SK-N-SH treated with all-trans-retinoic acid at 6 μM for 48 hours (cell line): ENCODE results near the gene UBASH3B.
"Not testable (repeated sequence)": the region's sequence is repeated elsewhere in the genome, so short reads cannot be mapped to it uniquely, and the experiment has no call there.

Experiments used
- OSR1 ChIP-seq: fragments of 250-450 bp; sonication (Bioruptor Pico); IDR thresholded peaks from 2 replicates; pipeline ENCODE4 v1.8.0; 2022; ENCODE audit warnings: moderate library complexity, mild to moderate bottlenecking, inconsistent platforms
- RARB ChIP-seq: fragments of 250-450 bp; sonication (Bioruptor Pico); IDR thresholded peaks from 2 replicates; pipeline ENCODE4 v1.8.0; 2021; ENCODE audit warnings: mild to moderate bottlenecking, moderate library complexity
- ZFP30 ChIP-seq: fragments of 450-650 bp; formaldehyde crosslinking; IDR thresholded peaks from 2 replicates; pipeline ENCODE4 v1.5.0; 2022; ENCODE audit warnings: mild to moderate bottlenecking, moderate library complexity
- ZNF565 ChIP-seq: fragments of 450-650 bp; formaldehyde crosslinking; conservative IDR thresholded peaks from 2 replicates; pipeline ENCODE4 v1.5.0; 2020; ENCODE audit warnings: low read depth, mild to moderate bottlenecking, moderate library complexity
- TF ChIP-seq, protein P1 (sequence below): fragments of 250-450 bp; sonication (Bioruptor Pico); IDR thresholded peaks from 2 replicates; pipeline ENCODE4 v1.8.0; 2020; ENCODE audit warnings: mild to moderate bottlenecking, moderate library complexity, borderline replicate concordance
- TF ChIP-seq, protein P2 (sequence below): fragments of 250-450 bp; sonication (Bioruptor Pico); IDR thresholded peaks from 2 replicates; pipeline ENCODE4 v1.5.0; 2020; ENCODE audit warnings: mild to moderate bottlenecking, moderate library complexity

GRCh38 chr11:122832297-122832696 lies 176.8 kb downstream of the UBASH3B start:
- not testable (repeated sequence) for TF ChIP-seq ZNF565 (CRISPR knock-in tag); RARB; ZFP30 (CRISPR knock-in tag); OSR1 (CRISPR knock-in tag)
- TF ChIP-seq, protein P1, sequence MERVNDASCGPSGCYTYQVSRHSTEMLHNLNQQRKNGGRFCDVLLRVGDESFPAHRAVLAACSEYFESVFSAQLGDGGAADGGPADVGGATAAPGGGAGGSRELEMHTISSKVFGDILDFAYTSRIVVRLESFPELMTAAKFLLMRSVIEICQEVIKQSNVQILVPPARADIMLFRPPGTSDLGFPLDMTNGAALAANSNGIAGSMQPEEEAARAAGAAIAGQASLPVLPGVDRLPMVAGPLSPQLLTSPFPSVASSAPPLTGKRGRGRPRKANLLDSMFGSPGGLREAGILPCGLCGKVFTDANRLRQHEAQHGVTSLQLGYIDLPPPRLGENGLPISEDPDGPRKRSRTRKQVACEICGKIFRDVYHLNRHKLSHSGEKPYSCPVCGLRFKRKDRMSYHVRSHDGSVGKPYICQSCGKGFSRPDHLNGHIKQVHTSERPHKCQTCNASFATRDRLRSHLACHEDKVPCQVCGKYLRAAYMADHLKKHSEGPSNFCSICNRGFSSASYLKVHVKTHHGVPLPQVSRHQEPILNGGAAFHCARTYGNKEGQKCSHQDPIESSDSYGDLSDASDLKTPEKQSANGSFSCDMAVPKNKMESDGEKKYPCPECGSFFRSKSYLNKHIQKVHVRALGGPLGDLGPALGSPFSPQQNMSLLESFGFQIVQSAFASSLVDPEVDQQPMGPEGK = not testable (repeated sequence)
- TF ChIP-seq, protein P2, sequence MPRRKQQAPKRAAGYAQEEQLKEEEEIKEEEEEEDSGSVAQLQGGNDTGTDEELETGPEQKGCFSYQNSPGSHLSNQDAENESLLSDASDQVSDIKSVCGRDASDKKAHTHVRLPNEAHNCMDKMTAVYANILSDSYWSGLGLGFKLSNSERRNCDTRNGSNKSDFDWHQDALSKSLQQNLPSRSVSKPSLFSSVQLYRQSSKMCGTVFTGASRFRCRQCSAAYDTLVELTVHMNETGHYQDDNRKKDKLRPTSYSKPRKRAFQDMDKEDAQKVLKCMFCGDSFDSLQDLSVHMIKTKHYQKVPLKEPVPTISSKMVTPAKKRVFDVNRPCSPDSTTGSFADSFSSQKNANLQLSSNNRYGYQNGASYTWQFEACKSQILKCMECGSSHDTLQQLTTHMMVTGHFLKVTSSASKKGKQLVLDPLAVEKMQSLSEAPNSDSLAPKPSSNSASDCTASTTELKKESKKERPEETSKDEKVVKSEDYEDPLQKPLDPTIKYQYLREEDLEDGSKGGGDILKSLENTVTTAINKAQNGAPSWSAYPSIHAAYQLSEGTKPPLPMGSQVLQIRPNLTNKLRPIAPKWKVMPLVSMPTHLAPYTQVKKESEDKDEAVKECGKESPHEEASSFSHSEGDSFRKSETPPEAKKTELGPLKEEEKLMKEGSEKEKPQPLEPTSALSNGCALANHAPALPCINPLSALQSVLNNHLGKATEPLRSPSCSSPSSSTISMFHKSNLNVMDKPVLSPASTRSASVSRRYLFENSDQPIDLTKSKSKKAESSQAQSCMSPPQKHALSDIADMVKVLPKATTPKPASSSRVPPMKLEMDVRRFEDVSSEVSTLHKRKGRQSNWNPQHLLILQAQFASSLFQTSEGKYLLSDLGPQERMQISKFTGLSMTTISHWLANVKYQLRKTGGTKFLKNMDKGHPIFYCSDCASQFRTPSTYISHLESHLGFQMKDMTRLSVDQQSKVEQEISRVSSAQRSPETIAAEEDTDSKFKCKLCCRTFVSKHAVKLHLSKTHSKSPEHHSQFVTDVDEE = not testable (repeated sequence)
